Ureter (tissue), 1 donor: ENCODE data around the gene LACTBL1. TPM values are rescaled to one million over a fixed set of nuclear protein-coding genes. Genes with fewer than 3 reads are reported as not detected.
"Not testable (repeated sequence)": the region's sequence is repeated elsewhere in the genome, so short reads cannot be mapped to it uniquely, and the experiment has no call there.

Experiments
- DNase-seq: peaks from one replicate; pipeline ENCODE4 v3.0.0-alpha.2; 2020; ENCODE audit warnings: low spot score
- total RNA-seq: library from RNA; stranded (reverse); gene quantifications from one replicate; pipeline ENCODE4 v1.2.4, GENCODE V29; 2023
- donor health status: DM: yes; HTN: yes; CAD: no.

Gene LACTBL1, protein sequence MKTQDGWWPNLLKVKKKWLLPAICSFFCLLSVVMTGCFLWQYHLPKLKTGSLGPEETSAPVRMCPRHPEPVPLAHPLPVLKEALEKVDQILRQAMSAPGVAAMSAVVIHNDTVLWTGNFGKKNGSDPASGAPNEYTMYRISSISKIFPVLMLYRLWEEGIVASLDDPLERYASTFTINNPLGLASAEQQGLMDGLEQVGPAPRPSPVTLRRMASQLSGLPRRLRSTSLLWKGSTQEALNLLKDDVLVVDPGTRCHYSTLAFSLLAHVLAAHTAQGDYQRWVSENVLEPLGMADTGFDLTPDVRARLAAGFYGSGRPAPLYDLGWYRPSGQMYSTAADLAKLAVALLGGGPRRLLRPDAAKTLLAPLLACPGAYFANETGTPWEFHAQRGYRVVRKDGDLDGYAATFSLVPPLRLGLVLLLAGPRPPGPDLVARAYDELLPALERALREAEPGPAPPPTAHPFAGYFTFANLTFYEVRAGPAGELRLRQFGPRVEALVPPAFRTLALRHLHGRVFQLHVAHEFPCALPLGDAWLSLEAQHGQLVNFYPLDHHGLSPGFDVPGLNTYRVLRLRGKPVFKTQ
- not detected for total RNA-seq

DNA sequence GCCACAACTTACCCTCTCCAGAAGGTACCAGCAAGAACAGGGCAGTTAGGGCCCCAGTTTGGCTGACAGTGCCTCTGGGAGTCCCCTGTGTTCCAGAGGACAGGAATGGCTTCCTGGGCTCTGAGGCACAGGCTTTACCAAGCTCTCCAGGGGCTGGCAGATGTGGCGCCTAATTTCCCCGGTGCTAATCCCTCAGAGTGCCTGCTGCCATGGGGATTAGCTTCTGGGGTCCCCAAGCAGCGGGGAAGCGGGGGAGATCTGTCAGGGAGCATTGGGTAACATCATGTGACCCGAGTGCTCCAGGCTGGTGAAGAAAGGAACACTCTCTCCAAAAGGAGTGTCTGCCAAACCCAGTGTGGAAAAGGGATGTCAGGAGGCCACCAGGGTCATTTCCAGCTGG is at the start of gene LACTBL1:
LACTBL1 (minus strand) TSS at position 107 of the 400 bp plus-strand sequence. CDS start 550 bp downstream, outside the sequence.
- DNase-seq: no peak

DNA sequence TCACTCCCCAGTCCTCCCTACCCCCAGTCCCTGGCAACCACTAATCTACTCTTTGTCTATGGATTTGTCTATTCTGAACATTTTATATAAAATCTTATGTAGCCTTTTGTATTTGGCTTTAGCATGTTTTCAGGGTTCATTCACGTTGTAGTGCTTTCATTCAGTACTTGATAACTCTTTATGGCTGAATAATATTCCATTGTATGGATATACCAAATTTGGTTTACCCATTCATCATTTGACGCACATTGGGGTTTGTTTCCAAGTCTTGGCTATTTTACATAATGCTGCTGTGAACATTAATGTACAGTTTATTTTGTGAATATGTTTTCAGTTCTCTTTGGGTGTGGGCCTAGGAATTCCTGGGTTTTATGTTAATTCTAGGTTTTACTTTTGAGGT is 49.2 kb upstream of the LACTBL1 start:
- DNase-seq: no peak

DNA sequence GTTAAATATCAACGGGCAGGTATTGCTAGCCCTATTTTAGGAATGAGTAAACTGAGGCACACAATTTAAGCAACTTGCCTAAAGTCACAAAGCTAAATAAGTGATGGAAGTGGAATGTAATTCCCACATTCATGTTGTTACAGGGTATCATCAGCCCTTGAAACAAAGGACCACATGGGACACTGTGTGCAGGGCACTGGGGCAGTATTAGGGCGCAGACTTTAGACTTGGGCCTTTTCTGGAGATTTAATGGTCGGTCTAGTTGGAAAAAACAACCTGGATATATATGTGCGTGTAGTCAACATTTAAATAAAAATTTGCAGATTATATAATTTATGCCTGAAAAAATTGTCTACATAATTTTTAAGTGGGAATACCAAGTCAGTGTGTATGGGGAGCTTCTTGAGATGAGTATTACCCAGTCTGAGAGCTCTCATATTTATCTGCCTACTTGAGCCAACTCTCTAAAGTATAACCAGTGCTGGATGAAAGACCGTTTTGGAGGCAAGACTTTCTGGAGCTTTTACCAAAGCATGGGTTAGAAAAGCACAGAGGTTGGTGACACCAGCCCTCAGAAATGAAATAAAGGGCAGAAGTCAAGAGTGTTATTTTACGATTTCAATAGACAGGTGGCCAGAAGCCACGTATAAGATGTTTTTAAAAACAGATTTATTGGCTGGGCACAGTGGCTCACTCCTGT is 48.2 kb upstream of the LACTBL1 start:
- DNase-seq: no peak

DNA sequence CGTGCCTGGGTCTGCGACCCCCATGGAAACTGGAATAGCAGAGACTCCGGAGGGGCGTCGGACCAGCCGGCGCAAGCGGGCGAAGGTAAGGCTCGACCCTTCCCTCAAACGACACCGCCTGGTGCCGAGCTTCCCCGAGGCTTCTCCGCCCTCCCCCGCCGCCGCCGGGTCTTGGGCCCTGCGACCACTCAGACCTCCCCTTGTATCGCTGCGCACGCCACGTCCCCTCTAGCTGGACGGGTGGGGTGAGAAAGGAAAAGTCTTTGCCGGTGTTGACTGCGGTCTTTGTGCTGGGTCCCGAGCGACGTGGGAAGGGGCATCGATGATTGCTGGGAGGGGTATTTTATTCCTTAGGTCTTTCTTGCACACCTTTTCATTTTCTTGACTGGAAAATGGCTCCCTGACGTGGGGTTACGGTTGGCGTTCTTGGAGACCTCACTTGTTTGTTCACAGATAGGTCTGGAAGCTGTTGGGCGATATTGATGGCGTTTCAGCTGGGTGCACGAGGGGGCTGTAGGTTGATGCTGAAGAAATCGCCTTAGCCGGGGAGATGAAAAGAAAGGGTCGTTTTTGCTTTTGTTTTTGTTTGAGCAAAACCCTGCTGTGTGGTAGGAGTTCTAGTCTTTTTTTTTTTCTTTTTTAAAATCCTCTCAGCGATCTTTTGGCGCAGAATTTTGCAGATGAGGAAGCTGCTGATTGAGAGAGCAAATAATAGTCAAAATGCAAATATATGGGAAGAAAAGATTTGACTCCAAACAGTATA is 47.4 kb upstream of the LACTBL1 start:
- DNase-seq: no peak

DNA sequence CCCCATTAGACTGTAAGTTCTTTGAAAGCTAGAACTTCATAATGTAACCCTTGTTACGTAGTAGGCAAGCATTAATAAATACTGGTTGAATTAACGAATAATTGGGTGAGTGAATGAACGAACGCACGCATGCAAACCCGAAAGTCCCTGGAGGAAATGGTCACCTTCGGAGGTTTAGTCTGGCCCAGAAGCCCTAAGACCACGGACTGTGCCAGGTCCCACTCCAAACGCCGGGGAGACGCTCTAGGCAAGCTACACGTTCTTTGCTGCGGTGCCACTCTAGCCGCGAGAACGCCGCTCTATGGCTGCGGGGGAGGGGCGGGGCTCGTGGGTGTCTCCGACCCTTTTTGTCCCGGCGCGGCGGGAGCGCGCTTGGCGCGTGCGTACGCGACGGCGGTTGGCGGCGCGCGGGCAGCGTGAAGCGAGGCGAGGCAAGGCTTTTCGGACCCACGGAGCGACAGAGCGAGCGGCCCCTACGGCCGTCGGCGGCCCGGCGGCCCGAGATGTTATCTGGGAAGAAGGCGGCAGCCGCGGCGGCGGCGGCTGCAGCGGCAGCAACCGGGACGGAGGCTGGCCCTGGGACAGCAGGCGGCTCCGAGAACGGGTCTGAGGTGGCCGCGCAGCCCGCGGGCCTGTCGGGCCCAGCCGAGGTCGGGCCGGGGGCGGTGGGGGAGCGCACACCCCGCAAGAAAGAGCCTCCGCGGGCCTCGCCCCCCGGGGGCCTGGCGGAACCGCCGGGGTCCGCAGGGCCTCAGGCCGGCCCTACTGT is 46.6 kb upstream of the LACTBL1 start, which contains the start of gene KDM1A:
KDM1A (plus strand) TSS at position 375 of the 769 bp plus-strand sequence; CDS start at position 504, 129 bp downstream.
- peak; percentile 98 for DNase-seq

DNA sequence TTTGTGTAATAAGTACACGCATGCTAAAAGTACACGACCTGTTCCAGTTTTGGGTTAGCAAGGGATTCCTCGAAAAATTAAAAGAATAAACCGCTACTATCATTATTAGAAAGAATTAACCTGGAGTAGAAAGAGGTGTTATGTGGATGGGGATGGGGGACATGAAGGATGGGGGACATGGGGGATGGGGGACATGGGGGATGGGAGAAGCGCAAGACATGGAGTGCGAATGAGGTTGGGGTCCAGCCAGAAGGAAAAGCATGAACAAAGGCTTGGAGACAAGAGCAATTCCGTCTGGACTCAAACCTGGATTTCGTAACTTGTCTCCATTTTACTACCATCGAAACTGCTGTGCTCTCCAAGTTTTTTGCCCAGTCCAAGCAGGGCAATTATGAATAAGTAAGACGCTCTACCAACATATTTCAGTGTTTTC is 46.0 kb upstream of the LACTBL1 start:
- no peak for DNase-seq

DNA sequence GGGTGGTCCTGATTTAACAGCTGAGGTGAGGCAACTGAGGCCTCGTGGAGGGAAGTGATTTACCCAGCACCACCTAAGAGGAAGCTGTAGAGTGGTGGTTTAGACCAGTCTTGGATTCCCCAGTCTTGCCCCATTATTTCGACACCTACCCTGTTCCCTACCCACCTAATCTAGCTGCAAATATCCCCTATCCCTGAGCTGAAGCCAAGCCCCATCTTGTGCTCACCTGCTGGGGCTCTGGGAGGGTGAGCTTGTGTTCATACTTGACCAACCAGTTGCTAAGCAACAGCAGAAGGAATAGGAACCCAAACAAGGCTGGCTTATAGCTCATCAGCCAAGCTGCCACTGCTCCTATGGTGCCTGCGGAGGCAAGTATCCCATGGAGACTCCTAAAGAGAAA is 41.0 kb upstream of the LACTBL1 start:
- DNase-seq: no peak

DNA sequence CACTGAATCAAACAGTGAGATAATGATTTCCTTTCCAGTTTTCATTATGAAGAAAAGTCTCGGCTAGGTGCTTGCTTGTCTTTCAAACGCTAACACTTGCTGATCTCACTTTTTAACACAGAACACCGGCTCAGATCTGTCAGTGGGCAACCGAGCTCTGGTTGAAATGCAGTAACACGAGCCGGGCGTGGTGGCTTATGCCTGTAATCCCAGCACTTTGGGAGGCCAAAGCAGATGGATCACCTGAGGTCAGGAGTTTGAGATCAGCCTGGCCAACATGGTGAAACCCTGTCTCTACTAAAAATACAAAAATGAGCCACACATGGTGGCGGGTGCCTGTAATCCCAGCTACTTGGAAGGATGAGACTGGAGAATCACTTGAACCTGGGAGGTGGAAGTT is 37.4 kb upstream of the LACTBL1 start:
- not testable (repeated sequence) for DNase-seq

DNA sequence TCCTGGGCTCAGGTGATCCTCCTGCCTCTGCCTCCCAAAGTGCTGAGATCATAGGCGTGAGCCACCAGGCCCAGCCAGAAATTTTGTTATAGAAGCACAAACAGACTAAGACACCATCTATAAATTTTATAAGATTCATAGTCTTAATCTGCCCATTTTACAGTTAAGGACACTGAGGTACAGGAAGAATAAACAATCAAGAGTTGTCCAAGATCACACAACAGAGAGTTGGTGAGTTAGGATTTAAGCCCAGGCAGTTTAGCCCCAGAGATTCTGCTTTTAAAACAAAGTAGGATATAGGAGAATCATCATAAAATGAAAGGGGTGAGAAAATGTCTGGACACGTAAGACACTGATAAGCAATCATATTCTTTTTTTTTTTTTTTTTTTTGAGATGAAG is 36.2 kb upstream of the LACTBL1 start:
- DNase-seq: no peak

DNA sequence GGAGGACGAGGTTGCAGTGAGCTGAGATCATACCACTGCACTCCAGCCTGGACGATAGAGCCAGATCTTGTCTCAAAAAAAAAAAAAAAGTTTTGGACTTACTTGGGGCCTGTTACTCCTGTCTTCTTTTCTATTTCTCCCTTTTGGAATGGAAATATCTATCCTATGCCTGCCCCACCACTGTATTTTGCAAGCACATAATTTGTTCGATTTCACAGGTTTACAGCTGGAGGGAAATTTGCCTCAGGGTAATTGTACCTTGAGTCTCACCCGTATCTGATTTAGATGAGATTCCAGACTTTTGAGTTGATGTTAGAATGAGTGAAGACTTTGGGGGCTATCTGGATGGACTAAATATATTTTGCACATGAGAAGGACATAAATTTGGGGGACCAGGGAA is 34.4 kb upstream of the LACTBL1 start:
- no peak for DNase-seq

DNA sequence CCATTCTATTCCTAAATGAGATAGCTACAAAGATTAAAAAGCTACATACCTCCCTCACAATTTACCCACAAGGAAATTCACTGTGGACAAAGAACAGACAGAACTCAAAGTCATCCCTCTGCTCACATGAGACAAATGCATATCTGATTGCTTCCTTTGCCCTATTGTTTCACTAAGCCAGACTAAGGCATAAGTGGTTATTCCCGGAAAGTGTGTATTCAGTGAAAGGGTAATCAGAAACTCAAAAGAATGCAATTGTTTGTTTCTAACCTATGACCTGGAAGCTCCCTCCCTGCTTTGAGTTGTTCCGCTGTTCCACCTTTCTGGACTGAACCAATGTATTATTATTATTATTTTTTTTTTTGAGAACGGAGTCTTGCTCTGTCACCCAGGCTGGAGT is 32.1 kb upstream of the LACTBL1 start:
- DNase-seq: not testable (repeated sequence)

DNA sequence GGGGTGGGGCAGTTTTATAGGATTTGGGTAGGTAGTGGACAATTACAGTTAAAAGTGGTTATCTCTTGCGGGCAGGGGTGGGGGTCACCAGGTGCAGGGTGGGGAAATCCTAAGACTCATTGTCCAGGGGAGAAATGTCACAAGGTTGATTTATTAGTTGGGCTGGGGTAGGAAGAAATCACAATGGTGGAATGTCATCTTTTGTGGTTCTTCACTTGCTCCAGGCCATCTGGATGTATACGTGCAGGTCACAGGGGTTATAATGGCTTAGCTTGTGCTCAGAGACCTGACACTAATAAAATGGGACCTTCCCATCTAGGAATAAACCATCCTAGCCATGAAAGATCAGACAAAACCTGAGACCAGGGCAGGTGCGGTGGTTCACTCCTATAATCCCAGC is 31.4 kb upstream of the LACTBL1 start:
- no peak for DNase-seq

DNA sequence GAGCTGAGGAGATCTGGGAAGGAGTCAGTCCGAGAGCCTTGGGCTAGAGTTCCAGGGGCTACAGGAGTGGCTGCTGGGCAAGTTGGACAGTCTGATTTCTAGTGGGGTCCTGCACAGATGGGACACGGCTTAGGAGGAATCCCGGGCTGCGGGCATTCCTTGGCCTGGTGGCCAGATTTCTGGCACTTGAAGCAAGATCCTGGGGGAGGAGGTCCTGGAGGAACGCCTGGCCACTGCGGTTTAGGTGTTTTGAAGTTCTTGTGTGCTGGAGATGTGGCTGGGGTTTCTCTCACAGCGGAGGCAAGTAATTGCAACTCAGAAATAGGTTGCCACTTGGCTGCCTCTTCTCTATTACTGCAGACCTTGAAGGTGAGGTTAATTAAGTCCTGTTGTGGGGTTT is 29.6 kb upstream of the LACTBL1 start:
- not testable (repeated sequence) for DNase-seq

DNA sequence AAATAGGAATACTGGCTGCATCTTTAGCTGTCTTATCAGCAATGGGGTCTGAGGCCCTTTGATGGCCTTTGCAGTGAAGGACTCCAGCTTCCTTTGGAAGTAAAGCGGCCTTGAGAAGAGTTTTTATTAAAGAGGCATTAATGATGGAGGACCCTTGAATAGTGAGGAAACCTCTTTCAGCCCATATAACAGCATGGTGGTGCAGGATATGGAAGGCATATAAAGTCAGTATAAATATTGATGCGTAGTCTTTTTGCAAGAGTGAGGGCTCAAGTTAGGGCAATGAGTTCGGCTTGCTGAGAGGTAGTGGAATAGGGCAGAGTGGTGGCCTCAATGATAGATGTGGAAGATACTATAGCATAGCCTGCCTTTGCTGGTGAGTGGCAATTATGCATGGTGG is 27.5 kb upstream of the LACTBL1 start:
- DNase-seq: not testable (repeated sequence)

DNA sequence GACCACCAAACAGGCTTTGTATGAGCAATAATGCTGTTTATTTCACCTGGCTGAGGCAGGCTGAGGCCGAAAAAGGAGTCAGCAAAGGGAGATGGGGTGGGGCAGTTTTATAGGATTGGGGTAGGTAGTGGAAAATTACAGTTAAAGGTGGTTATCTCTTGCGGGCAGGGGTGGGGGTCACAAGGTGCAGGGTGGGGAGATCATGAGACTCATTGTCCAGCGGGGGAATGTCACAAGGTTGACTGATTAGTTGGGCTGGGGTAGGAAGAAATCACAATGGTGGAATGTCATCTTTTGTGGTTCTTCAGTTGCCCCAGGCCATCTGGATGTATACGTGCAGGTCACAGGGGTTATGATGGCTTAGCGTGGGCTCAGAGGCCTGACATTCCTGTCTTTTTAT is 24.9 kb upstream of the LACTBL1 start:
- DNase-seq: not testable (repeated sequence)

DNA sequence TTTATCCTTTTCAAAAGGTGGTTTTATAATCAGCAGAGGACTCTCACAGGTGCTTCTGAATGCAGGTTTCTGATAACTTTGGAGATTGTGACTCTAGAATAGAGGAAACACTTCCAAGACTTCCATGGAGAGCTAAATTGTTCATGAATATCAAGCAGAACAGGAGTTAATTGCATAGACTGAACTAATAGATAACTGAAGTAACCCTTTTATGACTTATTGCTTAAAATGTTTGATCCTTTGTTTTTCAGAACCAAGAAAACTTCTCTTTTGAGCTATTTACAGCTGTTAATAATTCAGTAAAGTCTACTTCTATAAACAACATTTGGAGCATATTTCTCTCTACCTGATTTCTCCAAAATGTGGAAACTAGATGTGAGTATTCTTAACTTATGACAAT is 23.1 kb upstream of the LACTBL1 start:
- DNase-seq: no peak

DNA sequence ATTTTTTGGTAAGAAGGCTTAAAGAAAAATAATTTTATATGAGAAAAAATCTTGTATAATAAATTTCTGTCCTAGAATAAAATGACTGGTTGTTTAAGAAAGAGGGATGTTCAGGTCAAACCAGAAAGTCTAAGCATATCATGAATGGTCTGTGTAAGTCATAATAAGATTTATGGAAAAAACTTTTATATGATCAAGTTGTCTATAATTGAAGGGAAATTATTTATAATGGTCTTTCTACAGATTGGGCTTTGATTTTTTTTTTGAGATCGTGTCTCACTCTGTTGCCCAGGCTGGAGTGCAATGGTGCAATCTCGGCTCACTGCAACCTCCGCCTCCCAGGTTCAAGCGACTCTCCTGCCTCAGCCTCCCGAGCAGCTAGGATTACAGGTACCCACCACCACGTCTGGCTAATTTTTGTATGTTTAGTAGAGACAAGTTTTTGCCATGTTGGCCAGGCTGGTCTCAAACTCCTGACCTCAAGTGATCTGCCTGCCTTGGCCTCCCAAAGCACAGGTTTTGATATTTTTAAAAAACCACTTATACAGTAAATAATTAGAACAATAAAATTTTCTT is 20.6 kb upstream of the LACTBL1 start:
- DNase-seq: not testable (repeated sequence)

DNA sequence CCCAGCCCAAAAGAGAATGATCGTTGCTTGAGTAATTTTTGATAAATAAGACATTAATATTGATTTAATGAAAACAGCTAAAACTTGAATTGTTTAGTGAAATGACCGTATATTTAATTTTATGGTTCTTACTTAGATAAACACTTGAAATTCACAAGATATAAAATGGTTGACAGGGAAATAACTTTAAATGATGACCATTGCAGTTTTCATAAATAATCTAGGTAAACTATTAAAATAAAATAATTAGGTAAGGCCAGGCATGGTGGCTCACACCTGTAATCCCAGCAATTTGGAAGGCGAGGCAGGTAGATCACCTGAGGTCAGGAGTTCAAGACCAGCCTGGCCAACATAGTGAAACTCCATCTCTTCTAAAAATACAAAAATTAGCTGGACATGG is 19.7 kb upstream of the LACTBL1 start:
- DNase-seq: not testable (repeated sequence)

DNA sequence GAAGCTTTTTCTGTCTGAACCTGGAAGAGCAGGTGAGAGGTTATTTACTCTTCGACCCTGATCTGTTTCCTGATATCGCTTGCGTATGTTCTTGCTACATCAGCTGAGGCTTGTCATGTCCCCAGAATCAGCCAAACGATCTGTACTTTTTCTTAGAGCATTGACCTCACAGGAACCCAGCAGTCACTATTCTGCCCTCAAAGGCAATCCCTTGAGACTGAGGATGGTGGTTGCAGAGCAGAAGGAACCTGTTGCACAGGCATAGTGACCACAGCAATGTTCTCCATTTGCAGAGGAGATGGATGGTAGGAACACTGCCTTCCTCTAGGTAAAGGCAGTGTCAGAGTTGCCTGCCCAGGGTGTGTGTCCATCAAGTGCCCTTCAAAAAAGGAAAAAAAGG is 11.3 kb upstream of the LACTBL1 start:
- peak; percentile 49 for DNase-seq

DNA sequence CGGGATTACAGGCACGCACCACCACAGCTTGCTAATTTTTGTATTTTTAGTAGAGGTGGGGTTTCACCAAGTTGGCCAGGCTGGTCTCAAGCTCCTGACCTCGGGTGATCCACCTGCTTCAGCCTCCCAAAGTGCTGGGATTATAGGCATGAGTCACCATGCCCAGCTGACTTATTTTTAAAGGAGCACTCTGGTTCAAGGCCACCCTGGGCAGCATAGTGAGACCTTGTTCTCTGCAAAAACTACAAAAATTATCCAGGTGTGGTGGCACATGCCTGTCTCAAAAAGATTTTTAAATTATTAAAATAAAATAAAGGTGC is 7.8 kb upstream of the LACTBL1 start:
- DNase-seq: not testable (repeated sequence)

DNA sequence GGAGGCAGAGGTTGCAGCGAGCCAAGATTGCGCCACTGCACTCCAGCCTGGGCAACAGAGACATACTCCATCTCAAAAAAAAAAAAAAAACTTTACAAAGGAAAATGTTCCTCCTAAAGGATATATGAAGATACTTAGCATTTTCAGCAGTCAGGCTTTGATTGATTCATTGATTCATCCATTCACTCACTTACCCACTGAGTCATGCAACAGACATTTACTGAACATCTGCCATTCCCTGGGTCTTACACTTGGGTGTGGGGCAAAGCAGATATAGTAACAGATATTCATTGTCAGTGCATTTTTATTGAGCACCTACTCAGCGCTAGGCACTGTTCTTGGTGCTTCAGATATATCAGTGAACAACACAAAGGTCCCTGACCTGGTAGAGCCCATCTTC is 5.6 kb upstream of the LACTBL1 start:
- no peak for DNase-seq
